ENCODE results near the gene TBX2.

TBX2 gene

GRCh38 chr17:61388561-61389356, 10.9 kb upstream of the TBX2 start:
- DNase-seq = no peak

- peak; percentile 52 for DNase-seq
Measured at GRCh38 chr17:61389670-61390478, 9.8 kb upstream of the TBX2 start.

- no peak for DNase-seq
Measured at GRCh38 chr17:61390479-61390791, 9.2 kb upstream of the TBX2 start.

- DNase-seq = no peak
Measured at GRCh38 chr17:61391595-61392291, 7.9 kb upstream of the TBX2 start.

- no peak for DNase-seq
Measured at GRCh38 chr17:61392679-61393078, 7.0 kb upstream of the TBX2 start.

- DNase-seq = no peak
Measured at GRCh38 chr17:61393550-61393903, 6.1 kb upstream of the TBX2 start.

GRCh38 chr17:61393904-61394629, 5.6 kb upstream of the TBX2 start:
- DNase-seq = no peak

GRCh38 chr17:61394630-61395408, 4.8 kb upstream of the TBX2 start:
- DNase-seq = no peak

GRCh38 chr17:61395409-61395982, 4.1 kb upstream of the TBX2 start:
- no peak for DNase-seq

GRCh38 chr17:61395983-61396585, 3.6 kb upstream of the TBX2 start:
- no peak for DNase-seq

- no peak for DNase-seq
Measured at GRCh38 chr17:61396586-61397085, 3.0 kb upstream of the TBX2 start.

GRCh38 chr17:61397086-61397842, 2.4 kb upstream of the TBX2 start:
- no peak for DNase-seq

GRCh38 chr17:61398721-61399130, 917 bp upstream of the TBX2 start:
- DNase-seq = no peak

GRCh38 chr17:61400066-61400716, 548 bp downstream of the TBX2 start:
- DNase-seq = no peak

GRCh38 chr17:61400717-61401388, 1.2 kb downstream of the TBX2 start:
- DNase-seq = no peak

- DNase-seq = no peak
Measured at GRCh38 chr17:61401389-61402072, 1.9 kb downstream of the TBX2 start.

GRCh38 chr17:61402073-61402541, 2.5 kb downstream of the TBX2 start:
- DNase-seq = no peak

GRCh38 chr17:61402978-61403800, 3.5 kb downstream of the TBX2 start:
- no peak for DNase-seq

Data from activated CD8-positive, alpha-beta memory T cell treated with anti-CD3 and anti-CD28 coated beads, Interleukin-2, amount 50 U/mL, for 4 hours (primary cell).